GM18909 (cell line): ENCODE measurements around the gene RFPL4A.

Experiments used
- ATAC-seq: cut with Tn5 transposase; IDR thresholded peaks from one replicate; pipeline ENCODE4 v1.9.1; 2021; ENCODE audit warnings: mild to moderate bottlenecking; ENCODE audit not compliant: unreplicated experiment, poor library complexity

The RFPL4A gene

DNA sequence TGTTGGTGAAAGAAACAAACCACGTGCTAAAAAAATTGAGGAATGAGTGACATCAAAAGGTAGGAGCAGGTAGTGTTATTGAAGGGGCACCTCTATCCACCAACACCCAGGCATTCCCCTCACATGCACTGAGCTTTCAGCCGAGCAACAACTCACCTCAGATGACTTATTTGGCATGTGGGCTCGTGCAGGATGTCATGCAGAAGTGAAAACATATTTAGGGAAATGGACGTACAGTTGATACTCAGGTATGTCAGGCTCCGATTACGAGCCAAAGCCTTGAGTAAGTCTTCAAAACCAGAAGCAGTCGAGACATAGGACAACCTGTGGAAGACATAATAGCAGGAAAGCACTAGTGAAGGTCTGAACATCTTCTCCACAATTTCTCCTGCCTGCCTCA, 42.5 kb downstream of the RFPL4A start:
- no peak for ATAC-seq

DNA sequence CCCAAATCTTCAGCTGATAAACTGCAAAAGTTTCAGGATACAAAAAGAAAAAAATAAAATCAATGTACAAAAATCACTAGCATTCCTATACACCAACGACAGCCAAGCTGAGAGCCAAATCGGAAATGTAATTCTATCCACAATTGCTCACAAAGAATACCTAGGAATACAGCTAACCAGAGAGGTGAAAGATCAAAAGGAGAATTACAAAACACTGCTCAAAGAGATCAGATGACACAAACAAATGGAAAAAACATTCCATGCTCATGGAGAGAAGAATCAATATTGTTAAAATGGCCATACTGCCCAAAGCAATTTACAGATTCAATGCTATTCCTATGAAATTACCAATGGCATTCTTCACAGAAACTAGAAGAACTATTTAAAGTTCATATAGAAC, 43.4 kb downstream of the RFPL4A start:
- ATAC-seq, result no peak

DNA sequence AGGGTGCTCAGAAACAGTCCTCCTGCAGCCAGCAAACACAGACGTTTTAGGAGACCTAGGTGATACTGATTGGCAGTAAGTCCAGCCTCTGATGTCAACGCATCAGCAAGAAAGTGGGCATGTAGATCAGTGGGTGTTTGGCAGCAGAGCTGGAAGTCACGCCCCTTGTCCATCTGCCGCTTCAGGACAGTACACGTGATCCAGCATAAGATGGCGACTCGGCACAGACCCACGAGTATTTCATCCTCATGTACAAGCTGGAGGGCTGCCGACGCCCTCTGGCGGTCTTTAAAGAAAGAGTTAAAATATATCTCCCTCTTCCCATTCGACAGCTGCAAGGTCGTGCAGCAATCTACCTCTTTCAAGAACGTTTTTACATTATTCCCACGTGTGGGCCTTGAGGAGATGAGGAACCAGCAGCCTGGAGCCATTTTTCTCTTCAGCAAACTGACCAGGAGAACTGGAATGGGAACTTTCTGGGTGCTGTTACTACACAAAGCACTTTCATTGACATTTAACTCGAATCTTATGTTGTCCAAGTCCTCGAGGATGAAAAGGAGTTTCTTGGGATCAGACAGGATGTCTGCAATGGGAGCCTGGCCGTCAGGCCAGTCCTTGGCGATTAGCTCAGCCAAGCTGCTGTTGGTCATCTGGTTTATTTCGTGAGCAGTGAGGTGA, 50.6 kb downstream of the RFPL4A start:
- ATAC-seq, result no peak

DNA sequence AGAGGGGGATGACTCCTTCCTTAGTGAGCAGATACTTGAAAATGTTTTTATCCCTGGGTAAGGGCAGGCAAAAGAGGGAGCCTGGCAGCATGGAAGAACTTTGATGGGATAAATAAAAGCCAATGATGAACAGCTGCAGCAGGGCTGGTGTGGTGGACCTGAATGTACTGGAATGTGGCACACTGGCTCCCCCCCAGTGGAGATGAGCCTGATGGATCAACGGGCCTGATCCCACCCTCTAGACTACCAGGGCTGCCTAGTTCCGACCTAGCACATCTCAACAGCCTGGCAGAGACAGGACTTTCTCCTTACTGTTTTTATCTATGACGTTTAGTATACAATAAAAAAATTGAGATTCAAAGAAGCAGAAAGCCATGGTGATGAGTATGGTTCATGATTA, 52.4 kb downstream of the RFPL4A start:
- ATAC-seq, result no peak

DNA sequence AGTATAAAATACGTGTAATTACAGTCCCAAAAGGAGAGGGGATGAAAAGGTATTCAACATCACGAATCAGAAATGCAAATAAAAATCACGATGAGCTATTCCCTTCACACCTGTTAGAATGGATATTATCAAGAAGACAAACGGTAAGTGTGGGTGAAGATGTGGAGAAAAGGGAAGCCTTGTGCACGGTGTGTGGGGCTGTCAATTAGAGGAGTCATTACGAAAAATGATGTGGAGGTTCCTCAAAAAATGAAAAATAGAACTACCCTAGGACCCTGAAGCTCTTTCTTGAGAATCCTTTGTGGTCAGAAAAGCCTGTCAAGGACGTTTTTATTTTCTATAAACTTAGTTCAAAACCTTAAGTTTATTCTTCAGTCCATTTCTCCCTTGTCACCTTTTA, 53.6 kb downstream of the RFPL4A start:
- ATAC-seq, result no peak
